ENCODE measurements around the gene TEKT4. TPM values are rescaled to one million over a fixed set of nuclear protein-coding genes. Genes with fewer than 3 reads are reported as not detected.
"Not testable (repeated sequence)": the region's sequence is repeated elsewhere in the genome, so short reads cannot be mapped to it uniquely, and the experiment has no call there.

TEKT4 gene
- total and polyA plus RNA-seq, 2 donors (not counting 3 experiments of a cell fraction or from before 2014, with no cell fraction given), result not detected

- FAIRE-seq, result no peak
These were observed 5.9 kb downstream of the TEKT4 start for GRCh38 chr2:94877129-94877528.

DNA sequence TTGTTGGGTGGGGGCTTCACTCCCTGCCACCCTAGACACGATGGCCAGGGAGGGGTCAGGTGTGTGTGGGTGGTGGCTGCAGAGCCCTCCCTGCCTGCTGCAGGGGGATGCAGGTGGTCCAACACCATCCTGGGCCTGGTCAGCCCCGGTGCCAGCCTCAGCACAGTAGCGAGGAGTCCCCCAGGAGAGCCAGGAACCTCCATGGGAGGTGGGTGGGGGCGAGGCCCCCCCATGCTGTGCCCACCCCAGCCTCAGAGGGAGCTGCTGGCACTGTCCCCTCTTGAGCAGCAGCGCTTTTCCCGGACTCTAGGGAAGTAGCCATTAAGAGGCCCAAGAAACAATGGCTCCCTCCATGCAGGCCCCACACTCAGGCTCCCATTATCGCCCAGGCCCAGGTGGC, 7.3 kb downstream of the TEKT4 start:
- H3K36me3 ChIP-seq (ENCODE audit: control insufficient read depth in 2 of 2, extremely low read depth in 1 of 2, insufficient read depth in 2 of 2, low read length in 2 of 2); POLR2A ChIA-PET; CTCF ChIA-PET; FAIRE-seq; BruUV-seq (replicated peaks); DNase-seq (ENCODE audit: low read depth, low spot score); H3K4me2 ChIP-seq (ENCODE audit: insufficient read depth, low read length); H3K27me3 ChIP-seq (ENCODE audit: control insufficient read depth in 2 of 2, insufficient read depth in 2 of 2, low read length in 2 of 2); H3K9me3 ChIP-seq (replicated peaks; ENCODE audit: control insufficient read depth, insufficient read depth, low read length); H3K9me1 ChIP-seq (replicated peaks; ENCODE audit: control insufficient read depth, extremely low read depth, insufficient read depth, low read length); H3K79me2 ChIP-seq (ENCODE audit: control insufficient read depth, insufficient read depth, low read length); H3K9ac ChIP-seq (replicated peaks; ENCODE audit: extremely low read depth, insufficient read depth, low read length); H3K27ac ChIP-seq (ENCODE audit: insufficient read depth, low read depth, low read length); H3K4me1 ChIP-seq (ENCODE audit: control insufficient read depth, extremely low read depth, insufficient read depth, low read length); dilution Hi-C loops (cut with MboI; ENCODE audit: extremely low pct_ligation_motif_present, low sequenced_read_pairs); H4K20me1 ChIP-seq (replicated peaks; ENCODE audit: control insufficient read depth, extremely low read depth, insufficient read depth, low read length); H3K4me3 ChIP-seq (replicated peaks in 1 of 3; ENCODE audit: insufficient read depth in 1 of 3, low read depth in 1 of 3, low read length in 3 of 3); H2AFZ ChIP-seq (ENCODE audit: low read depth, low read length); intact Hi-C loops (cut with micrococcal nuclease): not testable (repeated sequence)

More at GRCh38 chr2:94877129-94877528, 5.9 kb downstream of the TEKT4 start:
- DNase-seq (ENCODE audit: low read depth, low spot score), result no peak
- H3K36me3 ChIP-seq (ENCODE audit: control insufficient read depth in 2 of 2, extremely low read depth in 1 of 2, insufficient read depth in 2 of 2, low read length in 2 of 2), result no peaks in the 10 kb centered on the region
- H3K9me1 ChIP-seq (replicated peaks; ENCODE audit: control insufficient read depth, extremely low read depth, insufficient read depth, low read length), result no peaks in the 10 kb centered on the region
- H3K27me3 ChIP-seq (ENCODE audit: control insufficient read depth in 2 of 2, insufficient read depth in 2 of 2, low read length in 2 of 2), result no peaks in the 10 kb centered on the region
- BruUV-seq (replicated peaks), result no TSS peak
- no peaks in the 10 kb centered on the region for H3K79me2 ChIP-seq (ENCODE audit: control insufficient read depth, insufficient read depth, low read length)
- H3K9ac ChIP-seq (replicated peaks; ENCODE audit: extremely low read depth, insufficient read depth, low read length), result no peak overlapping the region
- ChIA-PET CTCF (no interaction called here), POLR2A (no interaction called here)
- intact Hi-C loops (cut with micrococcal nuclease) (no loop called here), dilution Hi-C loops (cut with MboI; ENCODE audit: extremely low pct_ligation_motif_present, low sequenced_read_pairs) (no loop called here)
- H3K27ac ChIP-seq (ENCODE audit: insufficient read depth, low read depth, low read length), result no peak overlapping the region
- H3K4me2 ChIP-seq (ENCODE audit: insufficient read depth, low read length), result no peak overlapping the region
- H3K4me1 ChIP-seq (ENCODE audit: control insufficient read depth, extremely low read depth, insufficient read depth, low read length), result no peaks in the 10 kb centered on the region
- H3K4me3 ChIP-seq (replicated peaks in 1 of 3; ENCODE audit: insufficient read depth in 1 of 3, low read depth in 1 of 3, low read length in 3 of 3), result no peak overlapping the region
- H2AFZ ChIP-seq (ENCODE audit: low read depth, low read length), result no peak overlapping the region
- TF ChIP-seq FOS (IDR thresholded peaks at IDR 0.05; ENCODE audit: borderline replicate concordance, insufficient read depth, low read length) (no peak), CTCF (IDR thresholded peaks at IDR 0.05; ENCODE audit: extremely low read depth in 1 of 2, insufficient read depth in 1 of 2, low read depth in 1 of 2, low read length in 2 of 2) (no peak), MYC (IDR thresholded peaks at IDR 0.05; ENCODE audit: low read depth, low read length) (no peak), JUN (IDR thresholded peaks at IDR 0.05; ENCODE audit: borderline replicate concordance, insufficient read depth, insufficient read length, low read depth) (no peak), POLR2A (IDR thresholded peaks at IDR 0.05; ENCODE audit: low read depth, low read length) (no peak), POLR2AphosphoS5 (IDR thresholded peaks at IDR 0.05; ENCODE audit: insufficient read depth, low read depth, low read length) (no peak), GATA2 (IDR thresholded peaks at IDR 0.05; ENCODE audit: insufficient read depth, insufficient read length, low read depth, low read length) (no peak)
- TF ChIP-seq, protein P1, sequence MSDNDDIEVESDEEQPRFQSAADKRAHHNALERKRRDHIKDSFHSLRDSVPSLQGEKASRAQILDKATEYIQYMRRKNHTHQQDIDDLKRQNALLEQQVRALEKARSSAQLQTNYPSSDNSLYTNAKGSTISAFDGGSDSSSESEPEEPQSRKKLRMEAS (IDR thresholded peaks at IDR 0.05; ENCODE audit: insufficient read depth, insufficient read length), result no peak
- no peaks in the 10 kb centered on the region for H3K9me3 ChIP-seq (replicated peaks; ENCODE audit: control insufficient read depth, insufficient read depth, low read length)
- no peaks in the 10 kb centered on the region for H4K20me1 ChIP-seq (replicated peaks; ENCODE audit: control insufficient read depth, extremely low read depth, insufficient read depth, low read length)

Measured in endothelial cell of umbilical vein (primary cell).